Astrocyte (in vitro differentiated cells and primary cell): ENCODE results near the gene GLRA3. TPM values are rescaled to one million over a fixed set of nuclear protein-coding genes. Genes with fewer than 3 reads are reported as not detected.

ENCODE experiments used
- DNase-seq: peaks from one replicate; pipeline ENCODE4 v3.0.0-alpha.2; 2010; ENCODE audit warnings: low read depth
- FAIRE-seq: peaks from 2 replicates; lab custom pipeline; 2011; peaks lifted over from hg19 to GRCh38; lab: Jason Lieb, UNC
- H2AFZ ChIP-seq: 2 replicates; pipeline ENCODE4 v1.6.0; 2012; ENCODE audit warnings: low read depth, low read length, inconsistent platforms
- H3K27ac ChIP-seq: 2 replicates; pipeline ENCODE4 v1.5.1; 2011; ENCODE audit warnings: low read depth, low read length, inconsistent platforms
- H3K27me3 ChIP-seq: 2 replicates; pipeline ENCODE4 v1.6.0; 2011; ENCODE audit warnings: low read length, inconsistent platforms; ENCODE audit not compliant: insufficient read depth
- H3K36me3 ChIP-seq: 2 replicates; pipeline ENCODE4 v1.5.1; 2011; ENCODE audit warnings: low read length, inconsistent platforms; ENCODE audit not compliant: insufficient read depth
- H3K4me1 ChIP-seq: 2 replicates; pipeline ENCODE4 v1.5.1; 2011; ENCODE audit warnings: low read length, inconsistent platforms; ENCODE audit not compliant: insufficient read depth
- H3K4me2 ChIP-seq: 2 replicates; pipeline ENCODE4 v1.6.0; 2012; ENCODE audit warnings: low read length, inconsistent platforms
- H3K4me3 ChIP-seq: 2 replicates; pipeline ENCODE4 v1.5.1; 2011; ENCODE audit warnings: low read depth, mild to moderate bottlenecking, low read length, inconsistent platforms; ENCODE audit not compliant: insufficient read depth
- H3K79me2 ChIP-seq: 2 replicates; pipeline ENCODE4 v1.6.0; 2012; ENCODE audit warnings: mild to moderate bottlenecking, low read length, inconsistent platforms; ENCODE audit not compliant: insufficient read depth
- H3K9ac ChIP-seq: 2 replicates; pipeline ENCODE4 v1.6.0; 2012; ENCODE audit warnings: mild to moderate bottlenecking, low read length, inconsistent platforms
- H3K9me3 ChIP-seq: 2 replicates; pipeline ENCODE4 v1.5.1; 2012; ENCODE audit warnings: low read depth, mild to moderate bottlenecking, low read length, inconsistent platforms; ENCODE audit not compliant: insufficient read depth
- H4K20me1 ChIP-seq: 2 replicates; pipeline ENCODE4 v1.6.0; 2012; ENCODE audit warnings: low read length, inconsistent platforms; ENCODE audit not compliant: insufficient read depth
- H3K27ac Mint-ChIP-seq: one replicate; pipeline ENCODE4 v1.8.0; 2021; ENCODE audit warnings: mild to moderate bottlenecking, mixed read lengths; ENCODE audit not compliant: unreplicated experiment
- H3K27me3 Mint-ChIP-seq: one replicate; pipeline ENCODE4 v1.8.0; 2021; ENCODE audit warnings: low read depth, mixed read lengths; ENCODE audit not compliant: unreplicated experiment
- H3K36me3 Mint-ChIP-seq: one replicate; pipeline ENCODE4 v1.8.0; 2021; ENCODE audit warnings: low read depth, mixed read lengths; ENCODE audit not compliant: unreplicated experiment
- H3K4me1 Mint-ChIP-seq: one replicate; pipeline ENCODE4 v1.8.0; 2021; ENCODE audit warnings: low read depth, mixed read lengths; ENCODE audit not compliant: unreplicated experiment
- H3K4me3 Mint-ChIP-seq: one replicate; pipeline ENCODE4 v1.8.0; 2021; ENCODE audit warnings: mild to moderate bottlenecking, moderate library complexity, mixed read lengths; ENCODE audit not compliant: unreplicated experiment
- H3K9me3 Mint-ChIP-seq: one replicate; pipeline ENCODE4 v1.8.0; 2021; ENCODE audit warnings: mild to moderate bottlenecking, mixed read lengths; ENCODE audit not compliant: unreplicated experiment
- EZH2 ChIP-seq: IDR thresholded peaks from 2 replicates; pipeline ENCODE4 v1.6.1; 2012; ENCODE audit warnings: mild to moderate bottlenecking, low read length, inconsistent platforms; ENCODE audit not compliant: insufficient read depth
- total RNA-seq: library from RNA; stranded (reverse); gene quantifications from 2 replicates; pipeline ENCODE4 v1.2.1, GENCODE V29; 2021
- TF ChIP-seq, protein P1 (sequence below): IDR thresholded peaks from 2 replicates; pipeline ENCODE4 v1.5.1; 2011; ENCODE audit warnings: low read depth, mild to moderate bottlenecking, inconsistent platforms, low read length, moderate library complexity; ENCODE audit not compliant: insufficient read depth

GLRA3 gene
- total RNA-seq, 1 donor from 2014 or later, result not detected

- H3K36me3 ChIP-seq, result no peaks in the 10 kb centered on the region
- TF ChIP-seq, protein P1, sequence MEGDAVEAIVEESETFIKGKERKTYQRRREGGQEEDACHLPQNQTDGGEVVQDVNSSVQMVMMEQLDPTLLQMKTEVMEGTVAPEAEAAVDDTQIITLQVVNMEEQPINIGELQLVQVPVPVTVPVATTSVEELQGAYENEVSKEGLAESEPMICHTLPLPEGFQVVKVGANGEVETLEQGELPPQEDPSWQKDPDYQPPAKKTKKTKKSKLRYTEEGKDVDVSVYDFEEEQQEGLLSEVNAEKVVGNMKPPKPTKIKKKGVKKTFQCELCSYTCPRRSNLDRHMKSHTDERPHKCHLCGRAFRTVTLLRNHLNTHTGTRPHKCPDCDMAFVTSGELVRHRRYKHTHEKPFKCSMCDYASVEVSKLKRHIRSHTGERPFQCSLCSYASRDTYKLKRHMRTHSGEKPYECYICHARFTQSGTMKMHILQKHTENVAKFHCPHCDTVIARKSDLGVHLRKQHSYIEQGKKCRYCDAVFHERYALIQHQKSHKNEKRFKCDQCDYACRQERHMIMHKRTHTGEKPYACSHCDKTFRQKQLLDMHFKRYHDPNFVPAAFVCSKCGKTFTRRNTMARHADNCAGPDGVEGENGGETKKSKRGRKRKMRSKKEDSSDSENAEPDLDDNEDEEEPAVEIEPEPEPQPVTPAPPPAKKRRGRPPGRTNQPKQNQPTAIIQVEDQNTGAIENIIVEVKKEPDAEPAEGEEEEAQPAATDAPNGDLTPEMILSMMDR, result no peak
- no peak overlapping the region for H3K9ac ChIP-seq
- H3K27ac ChIP-seq, result no peak overlapping the region
- peaks cover 10% of the 10 kb centered on the region for H3K4me1 Mint-ChIP-seq
- peaks cover 5% of the 10 kb centered on the region for H3K4me1 ChIP-seq
- no peaks in the 10 kb centered on the region for H4K20me1 ChIP-seq
- no peak overlapping the region for H3K4me3 ChIP-seq
- H3K9me3 Mint-ChIP-seq, result no peaks in the 10 kb centered on the region
- peak overlapping the region; percentile 67 for H3K27ac Mint-ChIP-seq
- no peaks in the 10 kb centered on the region for H3K9me3 ChIP-seq
- FAIRE-seq (peak; percentile 94), DNase-seq (peak; percentile 68)
- H2AFZ ChIP-seq, result no peak overlapping the region
- no peaks in the 10 kb centered on the region for H3K36me3 Mint-ChIP-seq
- H3K27me3 Mint-ChIP-seq, result no peaks in the 10 kb centered on the region
- no peaks in the 10 kb centered on the region for H3K27me3 ChIP-seq
- H3K4me3 Mint-ChIP-seq, result no peak overlapping the region
- H3K79me2 ChIP-seq, result no peaks in the 10 kb centered on the region
- H3K4me2 ChIP-seq, result peak overlapping the region; percentile 18
Measured at GRCh38 chr4:174681723-174682300, 147.2 kb downstream of the GLRA3 start.

- Mint-ChIP-seq H3K4me3 (no peak overlapping the region), H3K27ac (peak overlapping the region; percentile 73), H3K27me3 (no peaks in the 10 kb centered on the region), H3K36me3 (no peaks in the 10 kb centered on the region), H3K9me3 (no peaks in the 10 kb centered on the region), H3K4me1 (peaks cover 7% of the 10 kb centered on the region)
- Histone ChIP-seq H3K36me3 (no peaks in the 10 kb centered on the region), H3K27ac (no peak overlapping the region), H3K9me3 (no peaks in the 10 kb centered on the region), H3K79me2 (no peaks in the 10 kb centered on the region), H3K9ac (no peak overlapping the region), H2AFZ (no peak overlapping the region), H3K27me3 (no peaks in the 10 kb centered on the region), H3K4me3 (no peak overlapping the region), H4K20me1 (no peaks in the 10 kb centered on the region), H3K4me2 (no peak overlapping the region), H3K4me1 (no peaks in the 10 kb centered on the region)
- FAIRE-seq (no peak), DNase-seq (peak; percentile 18)
- TF ChIP-seq EZH2, result no peak
- TF ChIP-seq, protein P1, result no peak
Measured at GRCh38 chr4:174674305-174674840, 154.7 kb downstream of the GLRA3 start.

DNA sequence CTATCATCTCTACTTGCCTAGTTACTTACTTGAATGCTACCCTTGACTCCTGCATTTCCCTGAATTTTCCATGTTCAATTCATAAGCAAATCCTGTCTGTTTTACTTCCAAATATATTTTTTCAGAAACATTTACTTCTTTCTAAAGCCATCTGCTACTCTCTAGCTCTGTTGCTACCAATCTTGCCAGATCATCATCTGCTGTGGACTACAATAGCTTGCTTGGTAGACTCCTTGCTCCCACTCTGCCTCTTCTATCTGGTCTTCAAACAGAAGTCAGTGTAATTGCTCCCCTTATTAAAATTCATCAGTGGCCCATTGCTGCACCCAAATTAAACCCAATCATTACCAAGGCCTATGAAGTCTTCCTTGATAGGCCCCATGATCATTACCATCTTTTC, 155.2 kb downstream of the GLRA3 start:
- no peak overlapping the region for H3K4me3 ChIP-seq
- no peak overlapping the region for H3K4me2 ChIP-seq
- Mint-ChIP-seq H3K27ac (peak overlapping the region; percentile 73), H3K27me3 (no peaks in the 10 kb centered on the region), H3K9me3 (no peaks in the 10 kb centered on the region), H3K4me1 (peaks cover 7% of the 10 kb centered on the region), H3K4me3 (no peak overlapping the region), H3K36me3 (no peaks in the 10 kb centered on the region)
- H3K9ac ChIP-seq, result no peak overlapping the region
- H3K4me1 ChIP-seq, result no peaks in the 10 kb centered on the region
- H3K27me3 ChIP-seq, result no peaks in the 10 kb centered on the region
- H2AFZ ChIP-seq, result no peak overlapping the region
- no peak overlapping the region for H3K27ac ChIP-seq
- H3K79me2 ChIP-seq, result no peaks in the 10 kb centered on the region
- TF ChIP-seq, protein P1, result no peak
- TF ChIP-seq EZH2, result no peak
- no peaks in the 10 kb centered on the region for H4K20me1 ChIP-seq
- no peak for DNase-seq
- H3K9me3 ChIP-seq, result no peaks in the 10 kb centered on the region
- FAIRE-seq, result no peak
- no peaks in the 10 kb centered on the region for H3K36me3 ChIP-seq
